Stimulated activated CD4-positive, alpha-beta T cell treated with anti-CD3 and anti-CD28 coated beads, TNF-alpha, amount 100 ng/mL, for 24 hours (primary cell): Measurements from ENCODE around the gene CCDC142.

Source experiments
- DNase-seq, 3 experiments: peaks; one replicate each; pipeline ENCODE4 v3.0.0-alpha.2; 2020; ENCODE audit warnings: low read depth in 3 of 3

The CCDC142 gene

DNA sequence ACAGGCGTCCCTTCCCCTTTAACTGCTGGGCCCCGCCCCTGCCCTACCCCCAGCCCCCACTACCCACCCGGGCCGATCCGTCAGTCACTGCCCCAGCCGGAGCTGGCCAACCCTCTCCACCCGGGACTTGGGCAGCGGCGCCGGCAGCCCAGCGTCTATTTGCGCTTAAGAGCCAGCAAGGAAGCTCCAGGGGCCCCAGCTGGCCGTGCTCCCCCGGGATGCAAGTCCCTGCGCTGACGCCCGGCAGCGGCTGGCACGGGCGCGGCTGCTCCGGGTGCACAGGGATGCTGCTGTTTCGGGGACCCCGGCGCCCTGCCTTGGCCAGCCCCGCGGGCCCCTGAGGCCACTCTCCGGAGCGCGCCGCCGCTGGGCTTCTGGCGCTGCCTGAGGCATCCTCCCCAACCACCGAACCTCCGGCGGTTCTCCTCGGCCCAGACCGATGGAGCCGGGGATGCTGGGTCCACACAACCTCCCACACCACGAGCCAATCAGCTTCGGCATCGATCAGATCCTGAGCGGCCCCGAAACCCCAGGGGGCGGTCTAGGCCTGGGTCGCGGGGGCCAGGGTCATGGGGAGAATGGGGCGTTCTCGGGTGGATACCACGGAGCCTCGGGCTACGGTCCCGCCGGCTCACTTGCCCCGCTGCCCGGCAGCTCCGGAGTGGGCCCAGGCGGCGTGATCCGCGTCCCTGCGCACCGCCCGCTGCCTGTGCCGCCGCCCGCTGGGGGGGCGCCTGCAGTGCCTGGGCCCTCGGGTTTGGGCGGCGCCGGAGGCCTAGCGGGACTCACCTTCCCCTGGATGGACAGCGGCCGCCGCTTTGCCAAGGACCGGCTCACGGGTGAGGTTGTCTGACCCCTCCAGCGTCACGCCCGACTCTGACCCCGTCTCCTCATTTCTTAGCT lies 31.8 kb upstream of the CCDC142 start, which contains the start of gene TLX2:
Gene TLX2 (plus strand): TSS at position 83 of the 903 bp plus-strand sequence. CDS start 357 bp downstream, at position 440.
- no peak for DNase-seq

DNA sequence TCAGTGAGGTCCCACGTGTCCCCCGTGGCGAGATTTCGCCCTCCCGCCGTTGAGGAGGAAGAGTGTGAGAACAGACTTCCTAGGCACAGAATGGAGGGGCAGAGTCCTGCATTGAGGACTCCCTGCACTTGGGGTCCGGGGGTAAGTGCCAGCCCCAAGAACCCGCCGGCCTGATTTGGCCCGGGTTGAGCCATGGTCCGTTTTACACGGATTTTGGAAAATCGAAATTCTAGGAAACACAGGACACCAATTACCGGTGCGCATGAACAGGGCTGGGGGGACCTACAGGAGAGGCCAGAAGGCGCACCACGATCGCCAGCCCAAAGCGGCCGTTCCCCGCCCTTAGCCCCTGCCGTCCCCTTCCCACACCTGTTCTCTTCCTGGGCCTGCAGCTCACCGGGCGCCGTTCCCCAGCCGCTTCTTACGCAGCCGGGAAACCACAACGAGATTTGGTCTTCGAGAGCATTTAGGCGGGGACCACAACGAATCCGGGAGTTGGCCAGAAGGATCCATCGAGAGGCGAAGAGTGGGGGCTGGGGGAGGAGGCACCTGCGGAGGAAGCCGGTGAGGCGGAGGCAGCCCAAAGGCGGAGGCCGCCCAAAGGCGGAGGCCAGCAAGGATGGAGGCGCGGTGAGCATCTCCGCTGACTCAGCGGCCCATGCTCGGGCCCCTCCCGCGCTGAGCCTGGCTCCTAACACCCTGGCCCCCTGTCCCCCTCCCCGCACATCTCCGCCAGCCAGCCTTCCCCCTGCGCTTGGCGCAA lies 31.0 kb upstream of the CCDC142 start:
- no peak for DNase-seq

- no peak for DNase-seq
Measured at GRCh38 chr2:74512744-74513604, 30.2 kb upstream of the CCDC142 start.

DNA sequence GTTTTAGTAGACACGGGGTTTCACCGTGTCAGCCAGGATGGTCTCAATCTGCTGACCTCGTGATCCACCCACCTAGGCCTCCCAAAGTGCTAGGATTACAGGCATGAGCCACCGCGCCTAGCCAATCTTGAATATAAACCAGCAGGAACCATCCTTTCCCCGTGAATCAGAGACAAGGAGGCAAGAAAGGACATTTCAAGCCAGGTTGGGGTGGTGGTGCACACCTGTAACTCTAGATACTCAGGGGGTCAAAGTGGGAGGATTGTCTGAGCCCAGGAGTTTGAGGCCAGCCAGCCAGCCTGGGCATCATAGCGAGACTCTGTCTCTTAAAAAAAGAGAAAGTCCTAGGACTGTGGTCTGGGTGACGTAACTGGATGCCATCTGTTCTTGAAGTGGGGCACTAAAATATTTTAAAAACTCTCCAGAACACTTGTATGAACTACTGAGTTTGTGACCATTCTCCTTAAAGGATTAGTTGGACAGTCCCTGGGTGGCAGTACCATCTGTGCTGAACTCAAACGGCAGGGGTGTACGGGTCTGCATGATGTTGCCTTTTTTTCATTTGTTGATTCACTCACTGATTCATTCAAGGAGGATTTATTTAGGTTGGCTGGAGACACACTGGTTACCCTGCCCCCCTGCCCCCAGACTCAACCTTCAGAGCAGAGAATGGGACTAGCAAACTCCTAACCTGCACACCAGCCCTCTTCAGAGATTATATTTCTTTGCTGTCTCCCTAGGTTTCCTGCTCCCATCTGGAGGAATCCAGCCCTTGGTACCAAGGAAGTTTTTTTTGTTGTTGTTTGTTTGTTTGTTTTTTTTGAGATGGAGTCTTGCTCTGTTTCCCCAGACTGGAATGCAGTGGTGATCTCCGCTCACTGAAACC lies 28.5 kb upstream of the CCDC142 start:
- DNase-seq = no peak

- no peak for DNase-seq
Measured at GRCh38 chr2:74510272-74510671, 27.5 kb upstream of the CCDC142 start.

- DNase-seq = no peak
Measured at GRCh38 chr2:74507926-74508520, 25.2 kb upstream of the CCDC142 start.

GRCh38 chr2:74507145-74507925 lies 24.5 kb upstream of the CCDC142 start, which contains the start of gene PCGF1:
Gene PCGF1 (minus strand): TSS chr2:74507695. CDS start chr2:74507668, 27 bp downstream.
- peak; percentile 96 to 99 (median 99) for DNase-seq

- DNase-seq = no peak
Measured at GRCh38 chr2:74505448-74506246, 22.8 kb upstream of the CCDC142 start.

DNA sequence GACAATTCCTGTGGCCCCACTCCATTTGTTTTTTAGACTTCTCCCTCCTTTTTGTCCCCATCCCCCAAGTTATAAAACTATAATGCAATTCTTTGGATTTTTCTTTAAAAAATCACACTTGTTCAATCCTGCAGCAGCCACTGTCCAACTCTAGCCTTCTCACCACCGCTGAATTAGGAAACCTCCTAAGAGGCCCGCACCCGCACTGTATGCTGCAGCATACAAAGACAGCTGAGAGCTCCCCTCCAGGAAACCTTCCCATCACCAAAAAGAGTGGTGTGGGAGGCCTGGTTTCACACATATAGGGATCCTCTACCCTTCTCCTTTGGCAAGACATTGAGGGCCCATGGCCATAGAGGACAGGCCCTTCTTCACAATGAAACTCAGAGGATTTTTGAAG lies 21.8 kb upstream of the CCDC142 start:
- DNase-seq = no peak

DNA sequence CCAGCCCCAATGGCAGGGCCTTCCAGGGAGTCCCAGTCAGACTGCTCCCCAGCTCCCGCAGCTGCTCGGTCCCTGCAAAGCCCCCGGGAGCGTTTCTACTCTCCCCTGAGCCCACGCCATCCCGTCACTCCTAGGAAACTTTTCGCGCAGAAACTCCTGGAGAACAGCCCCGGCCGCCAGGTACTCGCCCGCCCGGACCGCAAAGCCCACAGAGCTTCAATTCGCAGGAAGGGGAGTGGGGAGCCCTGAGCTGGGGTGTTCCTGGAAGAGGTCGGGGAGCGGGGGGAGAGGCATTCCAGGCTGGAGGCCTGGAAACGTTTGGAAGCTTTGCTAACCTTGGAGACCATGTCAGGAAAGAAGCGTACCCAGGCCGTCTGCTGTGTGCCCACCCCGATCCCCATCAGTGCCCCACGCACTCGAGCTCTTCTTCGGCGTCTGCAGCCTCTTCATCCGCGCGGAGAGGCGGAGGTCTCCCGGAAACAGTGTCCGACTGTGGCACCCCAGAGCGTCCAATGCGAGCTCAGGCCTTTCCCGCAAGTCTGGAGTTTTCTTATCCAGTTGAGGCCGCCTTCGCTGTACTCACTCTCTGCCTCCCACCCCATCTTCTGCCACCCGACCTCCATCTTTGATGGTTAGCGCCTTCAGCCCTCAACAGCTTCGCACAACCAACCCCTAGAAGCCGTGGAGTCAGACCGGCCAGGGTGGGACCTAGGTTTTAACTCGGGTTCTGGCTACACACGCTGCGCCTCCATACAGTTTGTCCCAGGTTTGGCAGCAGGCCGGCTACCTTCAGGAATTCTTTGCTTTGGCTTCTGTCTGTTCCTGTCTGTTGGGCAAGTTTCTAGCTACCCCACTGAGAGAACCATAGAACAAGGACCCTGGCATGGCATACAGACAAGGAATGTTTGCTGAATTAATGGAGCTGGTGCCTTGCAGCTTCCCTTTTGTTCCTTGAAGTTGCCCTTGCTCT lies 21.0 kb upstream of the CCDC142 start:
- DNase-seq = no peak

DNA sequence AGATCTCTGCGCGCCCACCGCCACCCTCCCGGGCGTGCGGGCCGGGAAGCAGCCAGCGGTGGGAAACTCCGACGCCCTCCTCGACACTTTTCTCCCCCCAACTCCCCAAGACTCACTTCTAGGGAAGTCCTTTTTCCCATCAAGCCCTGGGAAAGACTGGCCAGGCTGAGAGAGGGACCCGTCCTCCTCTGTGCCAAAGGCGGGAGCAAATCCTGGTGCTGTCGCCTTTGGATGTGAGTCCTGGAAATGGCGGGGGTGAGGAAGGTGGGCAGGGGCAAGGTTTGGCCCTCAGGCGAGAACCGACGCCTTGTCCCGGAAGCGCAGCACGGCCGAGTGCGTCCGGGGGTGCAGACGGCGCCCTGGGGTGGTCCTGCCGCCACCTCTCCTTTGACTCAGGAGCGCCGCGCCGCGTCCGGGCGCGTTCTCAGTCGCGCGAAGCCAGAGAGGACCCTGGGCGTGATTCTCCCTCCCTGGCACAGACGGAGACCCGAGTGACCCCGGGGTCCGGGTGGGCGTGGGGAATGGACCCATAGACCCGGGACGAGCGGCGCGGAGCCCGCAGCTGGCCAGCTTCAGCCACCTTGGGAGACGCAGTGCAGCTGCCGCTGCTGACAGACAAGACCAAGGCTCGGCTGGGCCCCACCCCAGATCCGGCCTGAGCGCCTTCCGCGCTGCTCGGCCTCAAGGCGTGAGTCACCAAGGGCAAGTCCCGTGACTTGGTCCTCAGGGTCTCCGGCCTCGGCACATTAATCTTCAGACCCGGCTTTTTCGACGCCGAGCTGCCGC lies 20.1 kb upstream of the CCDC142 start:
- peak in 1 of 3 experiments; percentile 58 for DNase-seq

GRCh38 chr2:74502147-74502719 lies 19.4 kb upstream of the CCDC142 start:
- no peak for DNase-seq

DNA sequence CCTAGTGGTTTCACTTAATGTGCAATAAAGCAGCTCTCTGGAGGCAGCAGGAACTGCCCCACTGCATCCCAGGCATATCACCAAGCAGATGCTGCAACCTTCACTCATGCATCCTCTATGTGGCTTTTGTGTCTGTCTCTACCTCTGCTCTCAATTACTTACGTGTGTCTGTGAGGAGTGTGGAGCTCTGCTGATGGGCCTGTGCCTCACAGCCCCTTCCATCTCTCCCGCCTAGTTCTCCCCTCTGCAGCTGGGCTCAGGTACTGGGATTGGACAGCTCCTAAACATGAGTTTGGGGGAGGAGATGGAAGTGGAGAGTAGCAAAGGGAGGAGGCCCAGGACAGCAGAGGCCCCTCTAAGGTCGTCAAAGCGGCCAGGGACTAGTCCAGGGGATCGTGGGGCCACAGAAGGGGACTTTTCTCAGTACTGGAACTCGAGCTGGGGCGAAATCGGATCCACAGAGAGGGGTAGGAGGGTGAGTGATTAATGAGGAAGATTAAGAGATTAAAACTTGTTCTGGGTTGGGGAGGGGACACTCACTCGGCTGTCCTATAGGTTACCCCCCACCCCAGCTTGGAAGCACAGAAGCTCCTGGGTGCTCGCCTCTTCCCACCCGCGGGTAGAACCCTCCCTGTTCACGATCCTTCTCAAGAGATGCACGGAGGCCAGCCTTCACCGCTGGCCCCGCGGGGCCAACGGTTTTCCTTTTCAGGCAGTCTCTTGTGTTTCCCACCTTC lies 18.7 kb upstream of the CCDC142 start:
- DNase-seq = no peak

DNA sequence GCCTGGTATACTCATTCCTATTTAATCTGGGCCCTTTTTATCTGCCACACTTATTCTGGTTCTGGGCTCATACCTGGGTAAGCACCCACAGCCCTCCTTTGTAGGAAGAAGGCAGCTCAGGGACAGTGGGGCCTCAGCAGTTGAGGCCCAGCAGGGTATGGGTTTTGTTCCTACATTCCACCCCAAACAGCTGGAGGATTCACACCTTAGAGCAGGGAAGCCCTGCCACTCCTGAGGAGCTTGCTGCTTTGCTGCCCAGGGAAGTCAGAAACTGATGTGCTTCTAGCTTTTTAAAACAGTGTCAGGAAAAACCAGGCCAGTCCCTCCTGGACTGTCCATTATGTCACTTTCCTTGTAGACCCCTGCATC lies 17.8 kb upstream of the CCDC142 start:
- DNase-seq = no peak

DNA sequence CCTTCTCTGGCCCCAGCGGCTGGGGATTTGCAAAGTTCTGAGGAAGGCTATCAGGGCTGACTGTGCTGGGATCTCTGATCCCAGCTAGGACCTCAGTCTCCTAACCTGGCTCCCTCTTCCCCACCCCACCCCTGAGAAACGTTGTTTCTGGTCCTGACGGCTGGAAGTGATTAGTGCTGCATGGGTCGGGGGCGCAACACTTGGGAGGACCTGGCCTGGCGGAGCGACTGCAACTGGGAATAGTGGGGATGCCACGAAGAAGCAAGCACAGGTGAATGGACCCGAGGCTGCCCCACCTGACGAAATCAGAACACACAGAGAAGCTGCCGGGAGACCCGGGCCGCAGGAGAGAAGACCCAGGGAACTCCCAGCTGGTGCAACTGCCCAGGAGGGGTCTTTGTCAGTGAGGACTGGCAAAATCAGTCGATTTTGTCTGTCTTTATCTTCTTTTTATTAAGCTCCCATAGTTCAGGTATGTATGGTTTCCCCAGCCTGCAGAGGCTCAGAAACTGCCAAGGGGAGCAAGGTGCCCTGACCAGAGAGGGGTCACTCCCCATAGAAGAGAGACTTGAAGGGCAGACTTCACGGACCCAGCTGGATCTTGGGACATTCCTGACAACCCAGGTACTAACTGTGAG lies 17.3 kb upstream of the CCDC142 start:
- no peak for DNase-seq
